GM10266 (cell line): ENCODE data around the gene OLIG2.

Experiments used
- DNase-seq: peaks from one replicate; pipeline ENCODE4 v3.0.0; 2012; ENCODE audit errors: extremely low spot score
- CTCF ChIP-seq: IDR thresholded peaks from 2 replicates; pipeline ENCODE4 v1.5.1; 2012; ENCODE audit warnings: mild to moderate bottlenecking, low read depth; ENCODE audit not compliant: control insufficient read depth, insufficient read depth; ENCODE audit errors: missing control alignments

The OLIG2 gene

GRCh38 chr21:33025489-33026442 lies at the start of gene OLIG2:
TSS of gene OLIG2 (plus strand) at chr21:33025935. CDS start at chr21:33026863, 928 bp downstream.
- DNase-seq = peak; percentile 49
- TF ChIP-seq CTCF = no peak

- no peak for TF ChIP-seq CTCF
- DNase-seq = no peak
Measured at GRCh38 chr21:32976791-32977190, 48.9 kb upstream of the OLIG2 start.

- no peak for DNase-seq
- TF ChIP-seq CTCF = no peak
Measured at GRCh38 chr21:32977216-32977615, 48.5 kb upstream of the OLIG2 start.

- DNase-seq = no peak
- TF ChIP-seq CTCF = no peak
Measured at GRCh38 chr21:32978331-32979270, 47.1 kb upstream of the OLIG2 start.

GRCh38 chr21:32979598-32980268 lies 46.0 kb upstream of the OLIG2 start:
- DNase-seq = no peak
- TF ChIP-seq CTCF = no peak

GRCh38 chr21:32981096-32981495 lies 44.6 kb upstream of the OLIG2 start:
- no peak for TF ChIP-seq CTCF
- no peak for DNase-seq
